Measurements from ENCODE around the gene PIGM.
A peak's percentile ranks its signal among the peaks of the same experiment; 100 is the strongest.

PIGM gene

DNA sequence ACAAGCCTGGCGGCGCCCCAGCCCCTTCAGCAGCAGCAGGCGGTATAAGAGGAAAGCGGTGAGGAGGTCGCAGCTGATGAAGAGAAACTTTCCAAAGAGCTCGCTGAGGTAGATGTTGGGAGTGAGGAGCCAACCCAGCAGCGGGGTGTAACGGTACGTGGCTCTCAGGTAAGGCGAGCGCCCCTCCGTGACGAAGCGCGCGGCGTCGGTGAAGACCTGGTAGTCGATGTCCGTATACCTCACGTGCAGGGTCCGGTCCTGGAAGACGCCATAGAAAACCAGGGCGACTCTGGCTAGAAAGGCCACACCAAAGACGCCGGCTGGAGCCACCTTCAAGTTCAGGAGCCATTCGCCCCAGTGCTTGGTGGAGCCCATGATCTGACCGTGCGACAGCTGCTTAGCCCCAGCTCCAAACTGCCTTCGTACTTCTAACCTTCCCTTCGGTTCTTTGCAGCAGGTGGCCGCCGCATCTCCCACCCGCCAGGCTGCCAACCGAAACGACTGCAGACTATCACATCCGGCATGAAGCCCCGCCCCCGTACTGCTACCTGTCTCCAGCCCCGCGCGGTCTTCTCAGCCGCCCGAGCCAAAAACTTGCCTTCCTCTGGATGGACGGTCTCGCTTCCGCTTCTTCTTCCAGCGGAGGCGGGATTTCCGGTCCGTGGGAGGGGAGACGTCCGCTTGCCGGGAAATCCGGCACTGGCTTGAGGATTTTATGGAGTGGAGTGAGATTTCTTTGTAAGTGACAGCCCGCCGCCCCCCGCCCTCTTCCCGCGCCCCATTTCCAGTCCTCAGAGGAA lies at the start of gene PIGM:
PIGM (minus strand) TSS at position 626 of the 800 bp plus-strand sequence; CDS start at position 375, 251 bp downstream.
- peak; percentile 70 for DNase-seq

DNA sequence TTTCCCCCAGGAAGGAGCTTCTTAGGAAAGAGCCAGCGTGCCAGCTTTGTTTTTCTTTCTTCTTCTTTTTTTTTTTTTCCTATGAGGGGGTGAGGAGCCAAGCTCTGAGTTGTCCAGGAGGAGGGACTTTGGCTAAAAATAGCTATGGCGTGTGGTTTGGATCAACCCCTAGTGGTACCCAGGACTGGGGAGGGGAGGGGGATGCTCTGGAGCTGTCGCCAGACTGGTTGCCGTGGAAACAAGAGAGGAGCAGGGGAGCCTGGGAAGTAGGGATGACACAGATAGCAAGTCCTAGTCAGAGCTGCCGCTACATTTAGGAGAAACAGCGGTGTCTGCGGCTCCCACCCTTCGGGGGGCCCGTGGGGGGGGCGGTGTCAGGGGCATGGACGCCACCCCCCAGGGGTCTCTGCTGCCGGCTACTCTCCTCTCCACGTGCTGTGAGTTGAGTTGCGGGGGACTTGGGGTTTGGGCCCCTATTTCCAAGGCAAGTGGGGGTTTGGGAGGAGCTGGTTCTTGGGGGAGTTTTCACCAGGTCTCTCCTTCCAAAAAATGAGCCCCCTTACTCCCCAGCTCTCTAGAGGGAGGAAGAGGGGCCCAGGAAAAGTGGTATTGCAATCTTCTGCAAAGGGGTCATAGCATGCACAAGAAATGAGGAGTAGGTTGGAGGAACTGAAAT lies 49.6 kb upstream of the PIGM start, which contains the start of gene KCNJ9:
KCNJ9 (plus strand) TSS at position 278 of the 676 bp plus-strand sequence. CDS start 2,493 bp downstream, outside the sequence.
- no peak for DNase-seq

DNA sequence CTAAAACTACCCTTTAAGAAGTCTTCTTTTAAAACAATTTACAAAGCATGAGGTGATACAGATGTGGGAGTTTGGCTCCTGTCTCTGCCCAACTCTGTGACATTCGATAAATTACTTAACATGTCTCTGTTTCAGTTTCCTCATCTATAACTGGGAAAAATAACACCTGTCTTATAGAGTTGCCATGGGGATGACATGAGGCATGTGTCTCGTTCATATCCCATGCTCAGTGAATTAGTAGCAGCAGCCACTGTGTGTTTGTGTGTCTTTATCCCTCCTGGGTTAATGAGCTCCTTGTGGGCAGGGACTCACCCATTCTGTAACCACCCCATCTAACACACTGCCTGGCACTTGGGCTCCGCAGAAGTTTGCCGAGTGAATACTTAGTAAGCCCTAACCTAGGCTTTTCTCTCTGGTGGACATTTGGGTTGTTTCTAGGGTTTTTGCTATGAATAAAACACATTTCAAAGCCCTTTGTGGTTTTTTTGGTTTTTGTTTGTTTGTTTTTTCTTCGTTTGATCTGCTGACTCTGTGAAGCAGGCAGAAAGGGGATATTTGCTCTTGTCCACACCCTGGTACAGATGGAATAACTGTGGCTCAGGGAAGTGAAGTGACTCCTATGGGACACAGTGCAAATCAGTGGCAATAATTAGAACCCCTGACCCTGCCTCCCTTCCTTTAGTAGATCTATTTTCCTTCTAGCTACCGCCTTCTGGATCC lies 48.8 kb upstream of the PIGM start:
- DNase-seq, result no peak

DNA sequence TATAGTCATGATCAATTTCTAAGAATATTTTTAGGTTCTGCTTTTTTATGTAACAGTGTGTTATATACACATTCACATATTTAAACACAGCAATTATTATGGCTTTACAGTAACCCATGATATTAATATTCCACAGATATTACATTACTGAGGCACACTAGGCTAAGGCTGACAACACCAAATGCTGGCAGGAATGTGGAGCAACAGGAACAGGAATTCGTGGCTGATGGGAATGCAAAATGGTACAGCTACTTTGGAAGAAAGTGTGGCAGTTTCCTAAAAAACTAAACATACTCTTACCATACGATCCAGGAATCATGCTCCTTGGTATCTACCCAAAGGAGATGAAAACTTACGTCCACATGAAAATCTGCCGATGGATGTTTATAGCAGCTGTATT lies 47.7 kb upstream of the PIGM start:
- DNase-seq, result no peak

DNA sequence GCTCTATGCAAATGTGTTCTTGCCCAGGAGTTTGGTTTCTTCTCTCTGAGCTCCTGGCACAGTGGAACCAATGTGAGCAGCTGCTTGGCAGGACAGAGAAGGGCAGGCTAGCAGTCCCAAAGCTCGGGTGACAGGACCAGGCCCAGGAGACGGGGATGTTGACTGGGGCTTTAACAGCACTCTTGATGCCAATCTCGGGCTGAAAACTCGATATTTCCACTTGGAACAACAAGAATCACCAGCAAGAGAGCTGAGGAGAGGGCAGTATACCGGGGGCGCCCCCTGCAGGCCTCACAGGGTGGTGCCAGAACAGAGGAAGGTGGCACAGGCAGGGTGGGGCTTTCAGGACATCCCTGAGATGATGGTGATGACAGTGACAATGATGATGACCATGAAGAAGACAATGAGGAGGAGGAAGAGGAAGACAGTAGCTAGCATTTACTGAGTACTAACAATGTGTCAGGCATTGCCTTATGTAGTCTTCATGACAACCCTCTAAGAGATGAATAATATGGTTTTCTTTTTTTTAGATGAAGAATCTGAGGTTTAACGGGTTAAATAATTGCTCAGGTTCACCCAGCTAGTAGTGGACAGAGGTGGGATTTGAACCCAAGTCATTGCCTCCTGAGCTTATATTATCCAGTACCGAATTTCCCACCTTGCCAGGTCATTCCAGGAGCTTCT lies 46.9 kb upstream of the PIGM start:
- DNase-seq, result peak; percentile 71

DNA sequence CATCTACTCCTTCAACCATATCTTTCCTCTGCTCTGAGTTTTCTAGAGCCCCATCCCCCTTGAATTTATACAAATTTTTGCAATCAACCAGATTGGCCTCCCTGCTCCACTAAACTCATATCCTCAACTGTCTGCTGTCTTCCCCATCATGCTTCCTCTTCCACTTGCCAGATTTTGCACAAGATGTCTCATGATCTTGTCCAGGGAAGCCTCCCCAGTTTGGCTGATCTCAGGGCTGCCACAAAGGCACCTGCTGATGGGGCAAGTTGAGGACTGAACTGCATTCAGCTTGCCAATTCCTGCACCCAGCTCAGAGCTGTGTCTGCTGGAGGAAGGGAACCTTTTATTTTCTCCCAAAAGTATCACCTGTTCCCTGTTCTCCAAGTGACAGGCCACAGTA lies 45.7 kb upstream of the PIGM start:
- DNase-seq, result no peak

DNA sequence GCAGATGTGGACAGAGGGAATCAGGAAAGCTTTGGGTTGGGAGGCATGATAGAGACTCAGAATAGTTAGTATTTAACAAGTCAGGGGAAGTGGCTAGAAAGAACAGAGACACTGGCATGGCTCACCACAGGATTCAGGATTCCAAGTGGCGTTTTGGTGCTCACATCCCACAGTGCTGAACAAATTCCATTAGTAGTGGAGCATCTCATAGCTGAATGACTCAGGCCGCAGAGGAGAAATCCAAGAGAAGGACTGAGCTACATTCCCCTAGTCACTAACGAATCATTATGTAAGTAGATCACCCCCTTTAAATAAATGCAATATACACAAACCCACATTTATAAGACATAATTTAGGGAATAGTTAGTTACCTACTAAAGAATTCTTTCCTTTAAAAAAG lies 44.5 kb upstream of the PIGM start:
- DNase-seq, result no peak

DNA sequence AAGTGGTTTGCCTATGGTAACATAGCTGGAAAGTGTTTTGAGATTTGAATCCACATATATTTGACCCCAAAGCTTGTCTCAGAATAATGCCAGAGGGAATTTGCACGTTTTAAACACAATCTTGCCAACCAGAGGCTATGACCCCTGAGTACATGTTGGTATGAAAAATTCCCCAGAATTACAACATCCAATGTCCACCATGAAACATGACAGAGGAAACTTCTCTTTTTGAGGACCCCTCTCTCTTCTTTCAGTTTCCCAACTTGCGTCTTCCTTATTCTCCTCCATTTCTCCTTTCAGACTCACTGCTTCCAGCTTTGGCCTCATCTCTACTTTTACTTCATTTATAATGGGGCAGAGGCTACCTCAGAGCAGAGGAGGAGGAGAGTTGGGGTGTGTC lies 44.0 kb upstream of the PIGM start:
- no peak for DNase-seq

DNA sequence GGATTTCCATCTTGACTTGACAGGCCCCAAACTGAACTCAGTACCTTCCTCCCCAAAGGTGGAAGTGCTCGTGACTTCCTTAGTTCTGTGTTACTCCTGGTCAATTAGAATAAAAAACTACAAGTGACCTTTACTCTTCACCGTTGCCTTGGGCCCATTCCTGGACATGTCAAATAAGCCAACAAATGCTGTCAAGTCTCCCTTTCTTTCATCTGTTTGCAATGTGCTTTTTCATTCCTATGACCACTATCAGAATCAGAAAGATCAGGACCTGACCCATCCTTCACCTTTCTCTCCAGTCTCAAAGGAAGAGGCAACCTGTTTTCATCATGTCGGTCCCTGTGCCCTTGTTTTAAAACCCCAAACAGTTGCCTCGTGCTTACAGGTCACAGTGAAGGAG lies 43.1 kb upstream of the PIGM start:
- no peak for DNase-seq

DNA sequence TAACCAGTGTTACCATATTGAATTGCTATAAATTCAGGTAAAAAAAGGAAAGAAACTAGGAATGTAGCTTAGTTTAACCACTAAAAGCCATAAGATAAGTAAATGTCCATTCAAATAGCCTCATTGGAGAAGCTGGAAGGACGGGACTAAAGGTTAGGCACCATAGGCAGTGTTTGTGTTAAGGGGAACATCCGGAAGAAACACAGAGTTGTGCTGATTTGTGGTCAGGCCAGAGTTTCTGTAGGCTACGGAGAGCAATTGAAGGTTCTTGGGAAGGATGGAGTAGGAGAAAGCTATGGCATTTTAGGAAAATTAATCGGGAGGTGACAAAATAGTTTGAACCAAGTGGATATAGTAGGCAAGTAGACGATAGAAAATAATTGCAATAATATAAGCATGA lies 39.5 kb upstream of the PIGM start:
- no peak for DNase-seq

DNA sequence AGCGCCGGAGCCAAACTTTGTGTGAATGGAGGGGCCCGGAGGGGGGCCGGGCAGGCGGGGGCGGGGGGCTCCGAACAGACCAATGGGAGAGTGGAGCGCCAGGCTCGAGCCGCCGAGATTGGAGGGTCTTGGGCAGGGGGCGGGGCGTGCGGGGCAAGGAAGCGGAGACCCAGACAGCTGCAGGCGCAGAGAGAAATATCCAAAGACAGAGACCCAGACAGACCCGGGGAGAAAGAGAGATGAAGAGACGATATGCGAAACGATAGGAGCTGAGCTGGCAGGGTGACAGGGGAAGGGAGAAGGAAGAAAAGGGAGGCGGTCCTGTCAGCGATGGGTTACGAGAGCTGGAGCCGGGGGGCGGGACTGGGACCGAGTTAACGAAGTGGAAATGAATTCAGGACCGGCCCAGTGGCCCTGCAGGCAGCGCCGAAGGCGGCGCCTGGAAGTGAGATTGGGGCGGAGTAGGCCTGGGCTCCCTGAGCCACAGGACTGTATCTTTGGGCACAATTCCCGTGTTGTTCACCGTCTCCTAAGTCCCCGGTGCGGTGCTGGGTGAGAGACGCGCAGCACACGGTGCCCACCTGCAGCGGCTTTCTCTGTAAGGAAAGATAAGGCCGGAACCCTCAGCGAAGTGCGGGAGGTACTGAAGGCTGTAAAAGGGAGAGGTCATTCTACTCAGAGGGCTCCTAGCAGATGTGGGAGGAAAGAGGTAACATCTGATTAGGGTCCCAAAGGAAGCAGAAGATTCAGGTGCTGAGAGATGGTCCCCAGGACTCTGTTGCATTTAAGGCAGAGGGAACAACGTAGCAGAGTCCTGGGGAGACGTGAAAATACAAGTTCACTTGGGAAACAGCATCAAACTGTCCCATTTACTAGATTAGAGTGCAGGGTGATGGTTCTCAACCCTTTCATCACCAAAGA lies 38.7 kb upstream of the PIGM start:
- peak; percentile 79 for DNase-seq

DNA sequence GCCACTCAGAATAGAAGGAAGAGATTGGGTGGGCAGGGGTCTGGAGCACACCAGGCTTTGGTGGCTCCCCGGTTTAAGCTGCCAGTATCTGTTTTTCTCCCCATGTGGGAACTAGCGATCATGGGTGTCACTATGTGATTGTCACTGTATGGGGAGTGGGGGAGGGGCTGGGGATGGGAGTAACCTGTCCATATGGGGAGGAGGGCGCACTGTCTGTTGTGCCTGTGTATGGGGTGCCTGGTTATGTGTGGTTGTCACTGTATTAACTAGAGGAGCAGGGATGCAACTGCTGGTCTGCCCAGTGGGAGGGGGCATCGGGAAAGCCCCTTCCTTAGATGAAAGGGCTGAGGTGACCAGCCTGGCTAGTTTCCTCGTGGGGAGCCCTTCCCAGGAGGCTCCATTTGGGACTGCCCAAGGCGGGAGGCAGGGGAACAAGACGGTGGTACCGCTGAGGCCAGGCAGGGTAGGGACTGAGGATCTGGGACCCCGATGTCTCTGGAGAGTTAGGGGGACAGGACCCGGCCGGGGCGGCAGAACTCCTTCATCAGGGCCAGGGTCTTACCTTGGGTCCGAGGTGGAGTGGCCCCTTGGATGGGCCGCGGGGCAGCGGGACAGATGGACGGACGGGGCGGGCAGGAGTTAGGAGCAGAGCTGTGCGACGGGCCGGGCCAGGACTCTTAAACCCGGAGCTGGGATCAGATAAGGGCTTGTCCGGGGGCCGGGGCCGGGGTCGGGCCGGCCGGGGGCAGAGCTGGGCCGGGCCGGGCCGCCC lies 37.9 kb upstream of the PIGM start, which contains the start of gene KCNJ10:
KCNJ10 (minus strand) TSS at position 701 of the 772 bp plus-strand sequence. CDS start 27,628 bp downstream, outside the sequence.
- DNase-seq, result no peak

DNA sequence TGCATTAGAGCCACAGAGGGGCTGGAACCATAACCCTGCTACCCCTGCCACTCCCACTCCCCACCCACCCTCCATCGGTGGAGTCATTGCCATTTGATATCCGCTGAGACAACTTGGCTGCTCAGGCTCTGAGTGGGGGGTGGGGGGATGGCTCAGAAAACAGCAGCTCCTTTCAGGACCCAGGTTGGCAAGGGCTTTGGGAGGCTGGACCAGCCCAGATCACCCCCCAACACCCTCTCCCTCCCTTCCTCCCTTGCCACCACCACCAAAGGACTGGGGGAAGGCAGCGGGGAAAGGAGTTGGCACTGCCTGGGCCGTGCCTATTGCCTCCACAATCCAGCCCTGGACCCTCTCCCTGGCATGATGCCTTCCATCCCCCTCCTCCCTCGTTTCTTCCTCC lies 36.4 kb upstream of the PIGM start:
- DNase-seq, result no peak

DNA sequence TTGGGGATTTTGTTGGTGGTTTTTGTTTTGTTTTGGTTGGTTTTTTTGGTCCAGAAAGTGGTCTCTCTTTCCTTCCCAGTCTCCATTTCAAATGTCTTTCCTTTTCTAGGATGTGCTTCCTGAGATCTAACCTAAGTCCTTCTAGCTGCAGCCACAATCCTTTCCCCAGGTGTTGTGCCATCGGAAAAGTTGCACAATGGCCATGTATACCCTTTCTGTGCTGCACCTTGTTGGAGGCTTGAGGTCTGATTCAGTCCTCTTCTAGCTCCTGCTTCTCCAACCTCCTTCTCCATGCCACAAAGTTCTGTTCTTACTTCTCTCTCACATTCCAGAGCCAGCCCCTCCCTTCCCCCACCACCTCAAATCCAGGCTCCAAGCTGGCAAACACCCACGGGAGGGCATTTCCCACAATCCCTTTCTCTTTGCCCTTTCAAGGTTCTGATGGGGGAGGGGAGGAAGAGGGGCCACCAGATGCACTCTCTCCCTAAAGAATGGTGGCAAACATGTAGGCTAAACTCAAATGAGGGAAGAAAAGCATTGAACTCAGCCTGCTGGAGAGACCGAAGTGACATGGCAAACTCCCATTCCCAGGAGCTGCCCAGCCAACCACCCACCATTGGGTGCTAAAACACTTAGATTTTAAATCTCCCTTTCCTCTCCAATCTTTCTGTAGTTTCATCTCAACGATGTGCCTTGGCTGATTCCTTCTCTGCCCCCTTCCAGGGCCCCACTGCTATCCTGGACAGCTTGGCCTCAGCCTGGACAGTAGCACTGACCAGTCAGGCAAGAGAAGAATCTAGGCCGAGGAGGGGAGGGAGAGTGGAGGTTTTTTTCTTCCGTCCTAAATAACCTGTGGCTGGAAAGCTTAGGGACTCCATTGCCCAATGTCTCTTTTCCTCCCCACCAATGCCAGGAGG lies 35.3 kb upstream of the PIGM start:
- DNase-seq, result no peak

DNA sequence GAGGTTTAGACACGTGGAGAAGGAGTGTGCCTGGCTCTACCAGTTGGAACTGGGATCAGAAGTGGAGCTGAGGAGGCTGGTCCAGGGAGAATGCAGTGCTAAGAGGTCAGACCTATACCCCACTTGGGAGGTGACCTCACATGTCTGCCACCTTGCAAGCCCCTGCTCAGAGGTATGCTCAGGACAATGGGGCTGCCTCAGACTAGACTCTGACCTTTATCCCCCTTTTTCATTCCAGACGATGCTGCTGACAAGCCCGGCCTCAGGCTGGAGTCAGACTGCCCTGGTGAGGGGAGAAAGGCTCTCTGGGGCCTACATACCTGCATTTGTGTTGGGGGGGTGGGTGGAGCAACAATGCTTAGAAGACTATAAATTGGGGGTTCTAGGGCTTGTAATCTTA lies 33.0 kb upstream of the PIGM start:
- DNase-seq, result no peak

DNA sequence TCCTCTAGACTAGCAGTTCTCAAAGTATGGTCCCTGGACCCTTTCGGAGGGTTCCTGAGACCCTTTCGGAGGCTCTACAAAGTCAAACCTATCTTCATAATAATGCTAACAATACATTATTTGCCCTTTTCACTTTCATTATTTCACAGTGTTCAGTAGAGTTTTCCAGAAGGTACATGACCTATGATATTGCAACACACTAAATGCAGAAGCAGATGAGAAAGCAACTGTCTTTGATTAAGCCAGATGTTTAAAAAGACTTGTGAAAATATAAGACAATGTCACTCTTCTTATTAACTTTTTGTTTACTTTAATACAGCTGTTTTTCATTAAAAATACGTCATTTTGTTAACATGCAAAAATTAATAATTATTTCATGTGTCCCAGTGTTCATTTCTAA lies 32.4 kb upstream of the PIGM start:
- no peak for DNase-seq

DNA sequence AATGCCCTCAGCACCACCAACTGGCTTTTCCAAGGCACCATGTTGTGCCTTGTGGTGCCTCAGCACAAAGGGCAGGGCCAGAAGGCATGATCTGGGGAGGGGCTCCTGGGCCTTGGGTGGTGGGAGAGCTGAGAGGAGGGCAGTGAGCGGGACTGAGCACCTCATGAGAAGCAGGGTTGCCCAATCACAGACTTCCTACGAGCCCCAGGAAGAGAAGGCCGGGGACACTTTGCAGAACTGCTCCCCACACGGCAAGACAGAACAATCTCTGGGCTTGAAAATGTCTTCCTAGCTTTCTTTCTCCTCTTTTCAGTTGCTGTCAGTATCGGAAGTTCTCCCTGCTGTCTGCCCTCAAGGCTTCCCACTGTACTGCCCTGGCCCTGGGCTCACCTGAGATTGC lies 31.4 kb upstream of the PIGM start:
- no peak for DNase-seq

DNA sequence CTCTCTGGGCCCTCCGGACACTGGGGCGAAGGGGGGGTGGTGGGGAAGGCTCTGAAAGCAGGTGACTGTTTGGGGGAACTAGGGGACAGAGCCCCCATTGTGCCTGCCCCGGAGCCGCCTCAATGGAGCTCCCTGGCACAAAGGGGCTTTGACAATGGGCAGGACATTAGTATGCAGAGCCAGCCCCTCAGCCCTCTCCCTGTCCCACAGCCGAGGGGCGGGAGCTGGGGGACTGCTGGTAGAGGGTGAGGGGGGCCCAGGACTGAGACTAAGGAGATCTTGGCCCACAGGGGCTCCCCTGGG lies 30.4 kb upstream of the PIGM start:
- DNase-seq, result no peak

DNA sequence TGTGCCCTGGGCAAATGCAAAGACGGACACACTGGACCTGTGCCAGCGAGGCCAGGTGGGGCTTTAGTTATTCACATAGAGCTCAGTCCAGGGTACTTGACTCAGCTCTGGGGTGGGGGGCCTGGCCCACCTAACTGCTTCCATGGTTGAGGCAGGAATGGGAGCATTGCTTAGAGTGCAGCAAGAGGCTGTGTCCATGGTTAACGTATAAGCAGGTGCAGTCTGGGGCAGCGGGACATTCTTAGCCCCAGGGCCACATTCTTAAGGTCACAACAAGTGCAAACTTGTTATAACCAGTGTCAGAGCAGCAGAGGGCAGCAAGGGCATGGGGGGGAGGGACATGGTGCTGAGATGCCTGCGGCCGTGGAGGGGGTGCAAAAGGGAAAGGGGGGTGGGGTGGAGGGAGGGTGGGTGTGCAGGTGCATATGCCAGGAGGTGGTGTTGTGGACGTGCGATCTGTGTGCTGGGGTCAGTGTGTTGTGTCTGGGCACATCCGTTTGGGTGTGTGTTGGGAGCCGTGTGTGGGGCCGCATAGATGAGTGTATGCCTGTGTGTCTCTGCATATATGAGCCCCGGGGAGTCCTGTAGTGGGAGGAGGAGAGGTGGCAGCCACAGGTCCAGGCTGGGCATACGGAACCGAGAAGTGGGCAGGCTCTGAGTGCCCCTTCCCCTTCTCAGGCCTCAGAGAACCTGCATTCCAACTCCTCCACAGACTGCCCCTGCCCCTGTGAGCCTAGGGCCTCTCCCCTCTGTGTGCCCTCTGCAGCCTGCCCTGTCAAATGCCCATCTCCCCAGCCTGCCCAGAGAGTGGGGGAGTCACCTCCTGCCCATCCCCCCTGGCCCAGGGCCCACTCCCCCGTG lies 29.8 kb upstream of the PIGM start:
- no peak for DNase-seq
